LNCAP (cell line): ENCODE data around the gene TJAP1.

Source experiments
- TF ChIP-seq, protein P1 (sequence below): fragments of 450-650 bp; IDR thresholded peaks from 2 replicates; pipeline ENCODE4 v1.5.1; 2017; ENCODE audit warnings: mild to moderate bottlenecking

The TJAP1 gene

DNA sequence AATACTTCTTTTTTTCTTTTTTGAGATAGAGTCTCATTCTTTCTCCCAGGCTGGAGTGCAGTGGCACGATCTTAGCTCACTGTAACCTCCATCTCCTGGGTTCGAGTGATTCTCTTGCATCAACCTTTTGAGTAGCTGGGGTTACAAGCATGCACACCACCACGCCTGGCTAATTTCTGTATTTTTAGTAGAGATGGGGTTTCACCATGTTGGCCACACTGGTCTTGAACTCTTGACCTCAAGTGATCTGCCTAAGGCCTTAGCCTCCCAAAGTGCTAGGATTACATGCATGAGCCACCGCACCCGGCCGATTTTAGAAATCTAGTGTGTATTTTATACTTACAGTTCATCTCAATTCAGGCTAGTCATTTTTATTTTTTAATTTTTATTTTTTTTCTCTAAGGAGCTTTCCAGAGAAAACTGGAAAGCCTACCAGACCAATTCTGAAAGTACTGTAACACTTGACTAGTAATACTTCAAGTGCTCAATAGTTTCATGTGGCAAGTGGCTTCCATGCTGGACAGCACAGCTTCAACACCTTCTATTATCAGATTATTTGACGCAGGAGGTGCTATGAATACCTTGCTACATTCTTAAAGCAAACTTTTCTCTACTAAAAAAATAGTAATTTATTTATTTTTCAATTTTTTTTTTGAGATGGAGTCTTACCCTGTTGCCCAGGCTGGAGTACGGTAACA, 64.6 kb downstream of the TJAP1 start:
- TF ChIP-seq, protein P1, sequence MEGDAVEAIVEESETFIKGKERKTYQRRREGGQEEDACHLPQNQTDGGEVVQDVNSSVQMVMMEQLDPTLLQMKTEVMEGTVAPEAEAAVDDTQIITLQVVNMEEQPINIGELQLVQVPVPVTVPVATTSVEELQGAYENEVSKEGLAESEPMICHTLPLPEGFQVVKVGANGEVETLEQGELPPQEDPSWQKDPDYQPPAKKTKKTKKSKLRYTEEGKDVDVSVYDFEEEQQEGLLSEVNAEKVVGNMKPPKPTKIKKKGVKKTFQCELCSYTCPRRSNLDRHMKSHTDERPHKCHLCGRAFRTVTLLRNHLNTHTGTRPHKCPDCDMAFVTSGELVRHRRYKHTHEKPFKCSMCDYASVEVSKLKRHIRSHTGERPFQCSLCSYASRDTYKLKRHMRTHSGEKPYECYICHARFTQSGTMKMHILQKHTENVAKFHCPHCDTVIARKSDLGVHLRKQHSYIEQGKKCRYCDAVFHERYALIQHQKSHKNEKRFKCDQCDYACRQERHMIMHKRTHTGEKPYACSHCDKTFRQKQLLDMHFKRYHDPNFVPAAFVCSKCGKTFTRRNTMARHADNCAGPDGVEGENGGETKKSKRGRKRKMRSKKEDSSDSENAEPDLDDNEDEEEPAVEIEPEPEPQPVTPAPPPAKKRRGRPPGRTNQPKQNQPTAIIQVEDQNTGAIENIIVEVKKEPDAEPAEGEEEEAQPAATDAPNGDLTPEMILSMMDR = no peak

DNA sequence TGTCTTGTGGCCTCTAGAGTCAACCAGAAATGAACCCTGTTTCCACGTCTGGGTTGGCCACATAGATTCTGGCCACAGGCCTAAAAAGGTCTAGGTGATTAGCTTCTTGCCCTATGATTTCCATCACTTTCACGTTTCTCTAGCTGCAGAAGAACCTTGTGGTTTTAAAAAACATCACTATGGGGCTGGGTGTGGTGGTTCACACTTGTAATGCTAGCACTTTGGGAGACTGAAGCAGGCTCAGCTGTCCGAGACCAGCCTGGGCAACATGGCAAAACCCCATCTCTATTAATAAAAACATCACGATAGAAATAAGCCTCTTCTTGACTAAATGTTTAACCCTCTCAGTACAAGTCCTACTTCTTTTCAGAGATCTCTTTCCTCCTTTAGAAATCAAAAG, 67.1 kb downstream of the TJAP1 start:
- TF ChIP-seq, protein P1 = no peak

DNA sequence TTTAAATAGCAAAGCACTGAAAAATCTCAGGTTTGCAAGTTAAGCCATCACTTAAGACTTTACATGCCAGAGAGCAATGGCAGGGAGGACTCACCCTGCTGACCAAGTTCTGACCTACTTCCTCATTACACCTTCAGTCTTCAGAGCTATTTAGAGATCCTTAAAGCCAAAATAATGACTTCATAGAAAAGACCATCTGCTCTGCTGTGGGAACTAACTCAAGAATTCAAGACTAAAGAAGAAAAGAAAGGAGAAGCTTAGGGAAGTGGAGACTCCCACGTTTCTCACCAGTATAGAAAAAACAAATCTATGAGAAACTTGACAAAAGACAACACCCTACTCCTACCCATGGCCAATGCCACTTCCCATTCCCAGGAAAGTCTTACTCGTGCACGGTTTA, 69.9 kb downstream of the TJAP1 start:
- TF ChIP-seq, protein P1 = no peak
